HepG2 (cell line): ENCODE results near the gene ULK4. TPM values are rescaled to one million over a fixed set of nuclear protein-coding genes. Genes with fewer than 3 reads are reported as not detected.

Experiments used
- ATAC-seq: fragments of 200-7000 bp; cut with Tn5 transposase; 3 replicates; pipeline ENCODE4 v1.9.1; 2020; ENCODE audit warnings: mild to moderate bottlenecking, moderate library complexity
- BruUV-seq: library from RNA; stranded (reverse); fragments of 400-500 nt; replicated peaks from 2 replicates; lab custom pipeline; 2021; lab: Mats Ljungman, UMichigan
- CTCF ChIA-PET: fragments of 300-600 bp; formaldehyde crosslinking; extraction: SDS; loops from one replicate; lab custom pipeline; 2021; ENCODE audit warnings: low total read pairs, inconsistent platforms, low intra/inter-chr PET ratio; lab: Yijun Ruan, JAX
- POLR2A ChIA-PET: fragments of 350-600 bp; sonication (Branson Sonifier 250); formaldehyde crosslinking; loops from one replicate; lab custom pipeline; 2020; ENCODE audit warnings: antibody characterized with exemption, inconsistent platforms; lab: Yijun Ruan, JAX
- DNase-seq: peaks from one replicate; pipeline ENCODE4 v3.0.0-alpha.2; 2015; ENCODE audit warnings: low spot score
- FAIRE-seq: peaks from 3 replicates; lab custom pipeline; 2011; peaks lifted over from hg19 to GRCh38; lab: Jason Lieb, UNC
- H2AFZ ChIP-seq: one replicate; pipeline ENCODE4 v1.6.1; 2011; ENCODE audit warnings: low read length, inconsistent platforms
- H3K27ac ChIP-seq: fragments of 300-600 bp; 3 replicates; pipeline ENCODE4 v1.8.0; 2011; ENCODE audit warnings: mixed run types, mild to moderate bottlenecking, mixed read lengths, low read length, inconsistent platforms; ENCODE audit not compliant: insufficient read depth; ENCODE audit errors: extremely low read length
- H3K27me3 ChIP-seq, 2 experiments: fragments of 200-600 bp in 1 of 2; 2 replicates in 1 of 2; 3 replicates in 1 of 2; pipeline versions ENCODE4 v1.6.0 to v1.8.0; 2011; ENCODE audit warnings: low read length in 2 of 2, mild to moderate bottlenecking in 2 of 2, moderate library complexity in 2 of 2, inconsistent platforms in 1 of 2; ENCODE audit not compliant: insufficient read depth in 2 of 2, control insufficient read depth in 1 of 2
- H3K36me3 ChIP-seq, 2 experiments: fragments of 200-600 bp in 1 of 2; replicated peaks in 1 of 2; 2 replicates in 1 of 2; 3 replicates in 1 of 2; pipeline versions ENCODE4 v1.5.1 to v1.8.0; 2011; ENCODE audit warnings: low read length in 2 of 2, inconsistent platforms in 1 of 2; ENCODE audit not compliant: insufficient read depth in 2 of 2, control insufficient read depth in 1 of 2
- H3K4me1 ChIP-seq: 2 replicates; pipeline ENCODE4 v1.5.1; 2012; ENCODE audit warnings: low read length, inconsistent platforms; ENCODE audit not compliant: insufficient read depth
- H3K4me2 ChIP-seq: 2 replicates; pipeline ENCODE4 v1.6.0; 2011; ENCODE audit warnings: low read depth, low read length, inconsistent platforms
- H3K4me3 ChIP-seq, 3 experiments: fragments of 200-600 bp in 1 of 3; sonication (generic), shearing (Covaris generic) in 1 of 3; replicated peaks in 1 of 3; 2 replicates each; pipeline ENCODE4 v1.5.1; 2011 to 2016; ENCODE audit warnings: low read length in 3 of 3, inconsistent platforms in 2 of 3, low read depth in 2 of 3, mild to moderate bottlenecking in 2 of 3, control low read depth in 1 of 3, mixed read lengths in 1 of 3; ENCODE audit not compliant: insufficient read depth in 1 of 3
- H3K79me2 ChIP-seq: one replicate; pipeline ENCODE4 v1.6.1; 2011; ENCODE audit warnings: low read length, inconsistent platforms; ENCODE audit not compliant: insufficient read depth
- H3K9ac ChIP-seq: 2 replicates; pipeline ENCODE4 v1.6.0; 2011; ENCODE audit warnings: mild to moderate bottlenecking, low read depth, low read length, inconsistent platforms; ENCODE audit not compliant: insufficient read depth
- H3K9me3 ChIP-seq: 2 replicates; pipeline ENCODE4 v1.5.1; 2012; ENCODE audit warnings: mild to moderate bottlenecking, low read length
- H4K20me1 ChIP-seq: 2 replicates; pipeline ENCODE4 v1.6.0; 2011; ENCODE audit warnings: inconsistent platforms, mild to moderate bottlenecking, low read length, moderate library complexity; ENCODE audit not compliant: insufficient read depth
- IKZF4 ChIP-seq: sonication (generic); formaldehyde crosslinking; IDR thresholded peaks from 2 replicates; pipeline ENCODE4 v1.5.1; 2020; ENCODE audit warnings: borderline replicate concordance, mild to moderate bottlenecking, low read depth, missing genetic modification reagents; ENCODE audit errors: not compliant biosample characterization
- SETDB1 ChIP-seq: sonication (generic); formaldehyde crosslinking; IDR thresholded peaks from 2 replicates; pipeline ENCODE4 v1.5.1; 2020; ENCODE audit warnings: missing genetic modification reagents, mild to moderate bottlenecking, borderline replicate concordance
- THAP11 ChIP-seq: IDR thresholded peaks from 2 replicates; pipeline ENCODE4 v1.6.1; 2016; ENCODE audit warnings: missing biosample characterization, missing genetic modification reagents
- ZNF781 ChIP-seq: sonication (generic); formaldehyde crosslinking; IDR thresholded peaks from 2 replicates; pipeline ENCODE4 v1.5.1; 2020; ENCODE audit warnings: borderline replicate concordance, mild to moderate bottlenecking, missing genetic modification reagents; ENCODE audit errors: not compliant biosample characterization
- ZSCAN5A ChIP-seq: sonication (generic); formaldehyde crosslinking; IDR thresholded peaks from 2 replicates; pipeline ENCODE4 v1.8.0; 2022; ENCODE audit warnings: mild to moderate bottlenecking, missing genetic modification reagents, borderline replicate concordance
- WGBS: methylation state at CpG from one replicate; pipeline ENCODE4 v1.1.6; 2017; ENCODE audit warnings: low lambda C conversion rate; 5-methylcytosine and 5-hydroxymethylcytosine counted together
- in situ Hi-C: cut with HindIII; loops from 2 replicates; pipeline ENCODE4 v1.10.0; 2017; ENCODE audit warnings: low pct_unique_long_range_greater_than_20kb; ENCODE audit not compliant: extremely low pct_ligation_motif_present
- intact Hi-C: fragments of 100-400 bp; cut with micrococcal nuclease; formaldehyde crosslinking; loops from one replicate; pipeline ENCODE4 v1.10.0; 2022; ENCODE audit not compliant: unreplicated experiment
- polyA plus RNA-seq, 8 experiments: library from polyadenylated mRNA; depleted of rRNA in 3 of 8; stranded (reverse) in 7 of 8; unstranded in 1 of 8; fragments of >200 nt; fragmentation: Illumina TruSeq in 4 of 8; extraction: Trizol in 4 of 8; gene quantifications; 2 replicates each; pipeline versions ENCODE4 v1.2.1 to v1.2.3, GENCODE V29; 2011 to 2016; ENCODE audit warnings: low read depth in 4 of 8, missing spikeins in 1 of 8, mixed read lengths in 1 of 8; ENCODE audit not compliant: insufficient read depth in 1 of 8
- total RNA-seq, 5 experiments: library from RNA; depleted of rRNA; stranded (reverse); fragments of >200 nt; fragmentation: Illumina TruSeq; extraction: Trizol; gene quantifications; 2 replicates each; pipeline ENCODE4 v1.2.3, GENCODE V29; 2016; ENCODE audit warnings: low read depth in 1 of 5
- TF ChIP-seq, protein P1 (sequence below): sonication (generic); formaldehyde crosslinking; IDR thresholded peaks from 2 replicates; pipeline ENCODE4 v1.4.0; 2020; ENCODE audit warnings: missing genetic modification reagents, borderline replicate concordance
- TF ChIP-seq, protein P2 (sequence below): sonication (generic); formaldehyde crosslinking; IDR thresholded peaks from 2 replicates; pipeline ENCODE4 v1.8.0; 2022; ENCODE audit warnings: mild to moderate bottlenecking, missing genetic modification reagents, moderate library complexity

The ULK4 gene
- total and polyA plus RNA-seq, 2 of the 13 experiments (the other 11 are each of a cell fraction or from before 2014, with no cell fraction given): 6.7 to 11.8 TPM

DNA sequence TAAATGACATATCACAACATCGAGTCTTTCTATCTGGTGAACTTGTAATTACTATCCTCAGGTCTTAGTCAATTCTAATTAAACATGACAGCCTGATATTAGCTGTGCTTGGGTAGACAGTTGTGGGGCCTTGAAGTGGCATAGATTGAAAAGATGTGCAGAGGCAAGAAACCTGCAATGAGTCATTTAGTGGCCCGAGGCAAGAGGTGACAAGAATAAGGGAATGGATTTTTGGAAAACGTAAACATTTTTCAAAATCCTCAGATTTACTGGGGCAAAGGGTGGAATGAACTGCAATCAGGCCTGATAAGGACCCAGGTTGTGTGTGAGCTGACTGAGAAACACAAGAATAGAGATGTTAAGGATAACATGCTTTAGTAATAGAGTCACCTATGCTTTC, 29.5 kb upstream of the ULK4 start:
- FAIRE-seq (no peak), ATAC-seq (no peak), DNase-seq (no peak)
- no peaks in the 10 kb centered on the region for H3K9me3 ChIP-seq
- no peak for TF ChIP-seq THAP11 (CRISPR knock-in tag)
- no peak for TF ChIP-seq ZNF781 (CRISPR knock-in tag)
- TF ChIP-seq, protein P1, sequence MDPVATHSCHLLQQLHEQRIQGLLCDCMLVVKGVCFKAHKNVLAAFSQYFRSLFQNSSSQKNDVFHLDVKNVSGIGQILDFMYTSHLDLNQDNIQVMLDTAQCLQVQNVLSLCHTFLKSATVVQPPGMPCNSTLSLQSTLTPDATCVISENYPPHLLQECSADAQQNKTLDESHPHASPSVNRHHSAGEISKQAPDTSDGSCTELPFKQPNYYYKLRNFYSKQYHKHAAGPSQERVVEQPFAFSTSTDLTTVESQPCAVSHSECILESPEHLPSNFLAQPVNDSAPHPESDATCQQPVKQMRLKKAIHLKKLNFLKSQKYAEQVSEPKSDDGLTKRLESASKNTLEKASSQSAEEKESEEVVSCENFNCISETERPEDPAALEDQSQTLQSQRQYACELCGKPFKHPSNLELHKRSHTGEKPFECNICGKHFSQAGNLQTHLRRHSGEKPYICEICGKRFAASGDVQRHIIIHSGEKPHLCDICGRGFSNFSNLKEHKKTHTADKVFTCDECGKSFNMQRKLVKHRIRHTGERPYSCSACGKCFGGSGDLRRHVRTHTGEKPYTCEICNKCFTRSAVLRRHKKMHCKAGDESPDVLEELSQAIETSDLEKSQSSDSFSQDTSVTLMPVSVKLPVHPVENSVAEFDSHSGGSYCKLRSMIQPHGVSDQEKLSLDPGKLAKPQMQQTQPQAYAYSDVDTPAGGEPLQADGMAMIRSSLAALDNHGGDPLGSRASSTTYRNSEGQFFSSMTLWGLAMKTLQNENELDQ (CRISPR knock-in tag): no peak
- TF ChIP-seq ZSCAN5A (CRISPR knock-in tag): no peak
- no peak for TF ChIP-seq SETDB1 (CRISPR knock-in tag)
- no peak for TF ChIP-seq IKZF4
- TF ChIP-seq, protein P2, sequence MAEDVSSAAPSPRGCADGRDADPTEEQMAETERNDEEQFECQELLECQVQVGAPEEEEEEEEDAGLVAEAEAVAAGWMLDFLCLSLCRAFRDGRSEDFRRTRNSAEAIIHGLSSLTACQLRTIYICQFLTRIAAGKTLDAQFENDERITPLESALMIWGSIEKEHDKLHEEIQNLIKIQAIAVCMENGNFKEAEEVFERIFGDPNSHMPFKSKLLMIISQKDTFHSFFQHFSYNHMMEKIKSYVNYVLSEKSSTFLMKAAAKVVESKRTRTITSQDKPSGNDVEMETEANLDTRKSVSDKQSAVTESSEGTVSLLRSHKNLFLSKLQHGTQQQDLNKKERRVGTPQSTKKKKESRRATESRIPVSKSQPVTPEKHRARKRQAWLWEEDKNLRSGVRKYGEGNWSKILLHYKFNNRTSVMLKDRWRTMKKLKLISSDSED (CRISPR knock-in tag): no peak
- no TSS peak for BruUV-seq
- H3K79me2 ChIP-seq: no peaks in the 10 kb centered on the region
- H2AFZ ChIP-seq: no peak overlapping the region
- no peak overlapping the region for H3K27ac ChIP-seq
- intact Hi-C loops (no loop called here), in situ Hi-C loops (no loop called here)
- H3K9ac ChIP-seq: no peak overlapping the region
- H3K36me3 ChIP-seq: no peaks in the 10 kb centered on the region
- CTCF ChIA-PET: no interaction called here
- no peak overlapping the region for H3K4me2 ChIP-seq
- H4K20me1 ChIP-seq: no peaks in the 10 kb centered on the region
- H3K27me3 ChIP-seq: no peaks in the 10 kb centered on the region
- 1% methylated on average over 3 of the region's 3 CpGs for WGBS
- H3K4me3 ChIP-seq: no peak overlapping the region
- POLR2A ChIA-PET: no interaction called here
- 0 out of 2 replicates have a peak, but pooled peaks cover 10% of the 10 kb centered on the region for H3K4me1 ChIP-seq
